UCSD-AML1 (cell line): ENCODE data around the gene STAMBPL1.
"Not testable (repeated sequence)": the region's sequence is repeated elsewhere in the genome, so short reads cannot be mapped to it uniquely, and the experiment has no call there.

ENCODE experiments used
- DNase-seq: peaks from one replicate; lab custom pipeline; 2025; ENCODE audit not compliant: unreplicated experiment; lab: John Stamatoyannopoulos, UW

STAMBPL1 gene

DNA sequence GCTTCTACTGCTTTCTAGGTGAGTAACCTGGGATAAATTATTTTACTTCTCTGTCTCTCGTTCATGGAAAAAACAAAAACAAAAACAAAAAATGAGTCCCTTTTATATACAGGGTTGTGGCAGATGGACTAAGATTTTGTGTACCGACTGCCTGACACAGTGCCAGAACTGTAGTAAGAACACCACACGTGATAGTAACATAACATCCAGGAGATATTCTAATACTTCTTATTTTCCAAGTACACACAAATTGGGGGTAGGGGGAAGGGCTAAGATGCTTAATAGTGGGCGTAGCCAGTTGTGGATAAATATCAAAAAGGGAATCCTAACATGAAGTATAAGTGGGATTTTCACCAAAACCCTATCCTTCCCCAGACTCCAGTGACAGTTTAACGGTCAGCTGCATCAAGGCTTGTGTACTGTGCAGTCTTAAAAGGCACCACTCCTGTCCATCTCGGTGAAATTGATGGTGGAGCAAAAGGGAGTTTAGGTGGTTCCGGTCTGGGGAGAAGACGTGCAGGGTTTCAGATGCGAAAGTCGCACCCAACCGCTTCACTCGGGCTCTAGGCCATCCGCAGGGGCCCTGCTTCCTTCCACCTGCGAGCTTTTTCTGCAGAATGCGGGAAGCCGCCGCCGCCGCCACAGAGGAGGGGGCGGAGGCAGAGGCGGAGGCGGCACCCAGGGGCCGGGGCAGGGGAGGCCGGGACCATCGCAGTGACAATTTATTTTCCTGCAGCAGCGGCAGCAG lies at the start of gene STAMBPL1:
Gene STAMBPL1, plus strand, starts transcription at position 712 of the 748 bp plus-strand sequence. CDS start 21,464 bp downstream, outside the sequence.
- DNase-seq, result peak; percentile 61

DNA sequence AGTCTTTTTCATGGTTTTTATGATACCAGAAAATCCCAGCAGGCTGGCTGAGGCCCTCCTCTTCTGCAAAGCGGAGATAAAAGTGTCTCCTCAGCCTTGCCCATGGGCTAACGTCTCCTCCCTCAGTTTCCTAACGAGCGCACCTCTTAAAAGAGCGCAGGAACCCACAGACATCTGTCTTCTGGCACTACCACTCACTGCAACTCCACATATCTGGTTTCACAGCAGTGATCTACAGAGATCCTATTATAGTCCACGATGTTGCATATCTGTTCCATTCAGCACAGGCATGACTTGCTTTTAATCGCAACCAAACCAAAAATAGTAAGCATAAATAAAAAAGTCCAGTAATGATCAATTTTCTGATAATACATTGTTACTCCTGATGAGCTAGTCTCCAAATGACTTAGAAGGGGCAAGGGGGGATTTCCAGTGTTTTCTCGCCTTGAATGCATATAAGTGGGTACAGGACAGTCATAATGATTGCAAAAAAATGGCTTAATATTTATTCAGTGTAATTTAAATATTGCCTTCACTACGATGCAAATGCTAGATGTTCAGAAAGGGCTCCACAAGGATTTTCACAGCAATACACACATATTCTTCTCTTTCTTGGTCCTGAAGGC lies 49.3 kb upstream of the STAMBPL1 start:
- no peak for DNase-seq

DNA sequence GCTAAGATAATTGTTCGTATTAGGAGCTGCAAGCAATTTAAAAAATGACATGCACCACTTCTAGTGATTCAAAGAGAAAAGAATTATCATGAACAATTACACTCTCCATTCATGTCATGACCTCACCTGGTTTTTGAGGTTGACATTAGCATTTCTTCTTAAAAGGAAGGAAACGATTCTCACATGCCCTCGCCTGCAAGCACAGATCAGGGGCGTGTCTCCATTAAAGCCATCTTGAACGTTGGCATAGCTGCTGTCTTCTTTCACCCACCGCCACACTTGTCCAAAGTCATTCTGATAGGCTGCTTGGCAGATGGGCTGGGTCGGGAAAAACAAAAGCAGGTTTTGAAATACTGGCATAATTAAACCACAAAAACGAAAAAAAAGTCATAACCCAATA lies 48.3 kb upstream of the STAMBPL1 start:
- DNase-seq, result no peak

DNA sequence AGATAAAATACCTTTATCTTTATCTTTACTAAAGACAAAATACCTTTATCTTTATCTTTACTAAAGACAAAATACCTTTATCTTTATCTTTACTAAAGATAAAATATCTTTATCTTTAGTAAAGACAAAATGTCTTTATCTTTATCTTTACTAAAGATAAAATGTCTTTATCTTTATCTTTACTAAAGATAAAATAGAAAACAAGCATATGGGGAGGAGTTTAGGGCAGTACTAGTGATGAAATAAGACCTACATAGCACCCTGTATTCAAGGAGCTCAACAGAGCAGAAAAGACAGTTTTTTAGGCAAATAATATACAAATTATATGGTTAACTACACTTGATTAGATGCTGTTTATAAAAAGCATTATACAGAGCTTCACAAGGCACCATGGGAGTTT lies 47.7 kb upstream of the STAMBPL1 start:
- DNase-seq, result no peak

- no peak for DNase-seq
Observed at GRCh38 chr10:88833156-88833555, 46.9 kb upstream of the STAMBPL1 start.

- DNase-seq, result peak; percentile 15
Observed at GRCh38 chr10:88833723-88834122, 46.3 kb upstream of the STAMBPL1 start.

GRCh38 chr10:88835096-88835909 lies 44.7 kb upstream of the STAMBPL1 start:
- peak; percentile 73 for DNase-seq

GRCh38 chr10:88835910-88836221 lies 44.2 kb upstream of the STAMBPL1 start:
- no peak for DNase-seq

DNA sequence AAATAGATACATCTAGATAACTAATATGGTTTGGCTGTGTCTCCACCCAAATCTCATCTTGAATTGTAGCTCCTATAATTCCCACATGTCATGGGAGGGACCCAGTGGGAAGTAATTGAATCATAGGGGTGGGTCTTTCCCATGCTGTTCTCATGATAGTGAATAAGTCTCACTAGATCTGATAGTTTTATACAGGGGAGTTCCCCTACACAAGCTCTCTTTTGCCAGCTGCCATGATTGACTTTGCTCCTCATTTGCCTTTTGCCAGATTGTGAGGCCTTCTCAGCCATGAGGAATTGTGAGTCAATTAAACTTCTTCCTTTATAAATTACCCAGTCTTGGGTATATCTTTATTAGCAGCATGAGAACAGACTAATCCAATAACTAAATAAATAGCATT lies 42.4 kb upstream of the STAMBPL1 start:
- not testable (repeated sequence) for DNase-seq

GRCh38 chr10:88838766-88839350 lies 41.2 kb upstream of the STAMBPL1 start:
- DNase-seq, result no peak

GRCh38 chr10:88840104-88840503 lies 39.9 kb upstream of the STAMBPL1 start:
- DNase-seq, result no peak

DNA sequence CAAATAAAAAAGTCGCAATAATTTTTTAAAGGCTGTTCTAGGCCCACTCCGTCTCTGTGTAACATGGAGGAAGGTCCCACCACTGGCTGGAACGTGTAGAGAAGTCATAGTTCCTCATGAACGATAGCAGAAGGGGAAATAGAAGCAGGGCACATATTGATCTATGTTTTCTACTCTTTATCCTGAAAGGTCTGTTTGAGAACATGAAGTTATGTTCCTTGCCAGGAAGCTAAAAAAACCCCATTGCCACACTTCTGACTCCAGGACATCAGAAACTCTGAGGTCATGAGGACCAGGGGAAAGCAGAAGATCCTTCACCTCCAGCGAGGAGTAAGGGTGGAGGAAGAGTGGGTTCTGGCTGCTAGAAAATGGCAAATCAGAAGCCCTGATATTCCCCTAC lies 39.2 kb upstream of the STAMBPL1 start:
- no peak for DNase-seq

DNA sequence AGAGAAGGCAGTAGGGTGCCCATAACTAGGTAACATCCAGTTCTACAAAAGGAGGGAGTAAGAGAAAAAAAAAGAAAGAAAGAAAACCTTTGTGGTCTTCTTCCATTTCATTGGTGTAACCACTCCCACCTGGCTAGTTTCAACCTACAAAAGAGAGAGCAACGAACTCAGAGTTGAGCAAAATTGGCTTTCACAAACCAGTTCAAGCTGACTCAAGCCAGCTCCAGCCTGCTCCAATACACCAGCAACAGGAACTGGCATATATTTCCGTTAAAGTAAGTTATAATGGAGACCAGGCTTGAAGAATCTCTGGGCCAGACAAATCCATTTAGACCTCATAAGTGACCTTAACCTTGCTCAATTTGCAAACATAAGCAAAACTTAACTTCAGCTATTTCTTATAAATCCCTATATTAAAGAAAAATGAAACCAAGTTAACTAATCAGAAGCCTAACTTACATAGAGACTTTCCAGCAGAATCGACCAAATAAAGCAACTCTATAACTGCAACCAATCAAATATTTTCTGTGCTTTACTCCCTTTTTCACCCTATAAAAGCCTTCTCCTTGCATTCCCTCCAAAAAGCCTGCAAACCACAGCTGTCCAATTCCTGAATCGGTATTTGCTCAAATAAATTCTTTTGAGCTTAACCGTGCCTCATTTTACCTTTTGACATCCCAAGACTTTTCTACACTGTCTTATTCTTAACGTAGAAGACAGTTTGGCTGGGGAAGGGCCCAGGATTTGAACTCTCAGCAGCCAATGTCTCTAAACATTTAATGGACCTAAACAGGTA lies 38.5 kb upstream of the STAMBPL1 start:
- no peak for DNase-seq

DNA sequence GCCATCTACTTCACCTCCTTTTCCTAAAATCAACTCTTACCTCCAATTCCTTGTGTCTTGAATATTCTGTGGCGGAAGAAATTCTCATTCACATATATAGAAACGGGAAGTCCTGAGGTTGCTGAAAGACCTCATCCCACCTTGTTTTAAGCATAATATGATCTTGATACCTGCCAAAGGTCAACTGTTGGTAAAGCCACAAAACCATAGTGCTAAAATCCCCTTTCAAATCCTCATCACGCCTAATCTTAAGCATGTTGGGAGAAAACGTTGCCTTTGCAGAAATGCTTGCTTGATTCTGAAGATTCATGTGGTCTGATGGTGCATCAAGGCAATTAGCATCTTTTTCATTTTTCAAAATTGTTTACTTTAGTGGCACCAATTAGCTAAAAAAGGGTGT lies 36.9 kb upstream of the STAMBPL1 start:
- DNase-seq, result no peak

DNA sequence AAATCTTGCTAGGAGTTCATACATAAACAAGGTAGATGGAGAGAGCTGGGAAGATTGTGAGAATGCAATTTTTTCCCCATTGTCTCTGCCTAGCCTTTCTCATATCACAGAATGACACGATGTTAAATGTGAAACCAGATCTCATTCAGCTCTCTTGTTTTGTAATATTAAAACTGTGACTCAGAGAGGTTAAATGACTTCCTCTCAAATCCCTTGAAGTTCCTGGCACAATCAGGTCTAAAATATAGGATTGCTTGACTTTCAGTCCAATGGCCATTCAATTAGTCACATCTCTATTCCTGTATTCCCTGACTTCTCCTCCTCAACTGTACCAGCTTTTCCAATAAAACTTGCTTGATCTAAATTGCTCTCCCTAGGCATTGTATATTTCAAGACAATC lies 31.5 kb upstream of the STAMBPL1 start:
- DNase-seq, result no peak

- DNase-seq, result no peak
Observed at GRCh38 chr10:88849234-88849633, 30.8 kb upstream of the STAMBPL1 start.

- DNase-seq, result no peak
Observed at GRCh38 chr10:88850712-88851111, 29.3 kb upstream of the STAMBPL1 start.

GRCh38 chr10:88851706-88852105 lies 28.3 kb upstream of the STAMBPL1 start, which contains the start of gene ANKRD22:
ANKRD22 (minus strand) TSS chr10:88851844; CDS start chr10:88851607, 237 bp downstream.
- DNase-seq, result no peak

GRCh38 chr10:88852327-88852726 lies 27.7 kb upstream of the STAMBPL1 start:
- DNase-seq, result no peak

GRCh38 chr10:88853155-88853881 lies 26.7 kb upstream of the STAMBPL1 start:
- DNase-seq, result no peak
